Measurements from ENCODE around the gene CIBAR2.
A peak's percentile ranks its signal among the peaks of the same experiment; 100 is the strongest.

The CIBAR2 gene

GRCh38 chr16:85103114-85104079, 8.9 kb downstream of the CIBAR2 start:
- Histone ChIP-seq H3K79me2 (ENCODE audit: low read length) (no peaks in the 10 kb centered on the region), H2AFZ (ENCODE audit: low read depth, low read length) (no peak overlapping the region)
- no peak for TF ChIP-seq EZH2phosphoT487 (IDR thresholded peaks at IDR 0.05; ENCODE audit: low read depth)
- TF ChIP-seq, protein P1, sequence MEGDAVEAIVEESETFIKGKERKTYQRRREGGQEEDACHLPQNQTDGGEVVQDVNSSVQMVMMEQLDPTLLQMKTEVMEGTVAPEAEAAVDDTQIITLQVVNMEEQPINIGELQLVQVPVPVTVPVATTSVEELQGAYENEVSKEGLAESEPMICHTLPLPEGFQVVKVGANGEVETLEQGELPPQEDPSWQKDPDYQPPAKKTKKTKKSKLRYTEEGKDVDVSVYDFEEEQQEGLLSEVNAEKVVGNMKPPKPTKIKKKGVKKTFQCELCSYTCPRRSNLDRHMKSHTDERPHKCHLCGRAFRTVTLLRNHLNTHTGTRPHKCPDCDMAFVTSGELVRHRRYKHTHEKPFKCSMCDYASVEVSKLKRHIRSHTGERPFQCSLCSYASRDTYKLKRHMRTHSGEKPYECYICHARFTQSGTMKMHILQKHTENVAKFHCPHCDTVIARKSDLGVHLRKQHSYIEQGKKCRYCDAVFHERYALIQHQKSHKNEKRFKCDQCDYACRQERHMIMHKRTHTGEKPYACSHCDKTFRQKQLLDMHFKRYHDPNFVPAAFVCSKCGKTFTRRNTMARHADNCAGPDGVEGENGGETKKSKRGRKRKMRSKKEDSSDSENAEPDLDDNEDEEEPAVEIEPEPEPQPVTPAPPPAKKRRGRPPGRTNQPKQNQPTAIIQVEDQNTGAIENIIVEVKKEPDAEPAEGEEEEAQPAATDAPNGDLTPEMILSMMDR (IDR thresholded peaks at IDR 0.05; ENCODE audit: low read depth, low read length) = no peak

GRCh38 chr16:85101956-85102630, 10.2 kb downstream of the CIBAR2 start:
- no peaks in the 10 kb centered on the region for H3K79me2 ChIP-seq (ENCODE audit: low read length)
- H3K4me3 ChIP-seq (ENCODE audit: low read length) = no peak overlapping the region
- H4K20me1 ChIP-seq (ENCODE audit: insufficient read depth, low read length) = no peaks in the 10 kb centered on the region
- no peak for TF ChIP-seq EZH2phosphoT487 (IDR thresholded peaks at IDR 0.05; ENCODE audit: low read depth)
- TF ChIP-seq, protein P1 (IDR thresholded peaks at IDR 0.05; ENCODE audit: low read depth, low read length) = no peak
- no peak overlapping the region for H3K9ac ChIP-seq (ENCODE audit: low read length)
- H3K4me2 ChIP-seq (ENCODE audit: low read length) = no peak overlapping the region
- H3K27ac ChIP-seq (ENCODE audit: low read length) = no peak overlapping the region
- H3K36me3 ChIP-seq (replicated peaks; ENCODE audit: low read depth, low read length) = no peaks in the 10 kb centered on the region
- H3K27me3 ChIP-seq (ENCODE audit: low read depth, low read length) = peaks cover 18% of the 10 kb centered on the region
- H2AFZ ChIP-seq (ENCODE audit: low read depth, low read length) = no peak overlapping the region
- H3K9me3 ChIP-seq (ENCODE audit: insufficient read depth, low read length) = no peaks in the 10 kb centered on the region
- peaks cover 35% of the 10 kb centered on the region for H3K4me1 ChIP-seq (ENCODE audit: low read length)

More at GRCh38 chr16:85103114-85104079, 8.9 kb downstream of the CIBAR2 start:
- Histone ChIP-seq H3K4me2 (ENCODE audit: low read length) (peak overlapping the region; percentile 69), H4K20me1 (ENCODE audit: insufficient read depth, low read length) (no peaks in the 10 kb centered on the region), H3K4me3 (ENCODE audit: low read length) (peak overlapping the region; percentile 42), H3K27ac (ENCODE audit: low read length) (no peak overlapping the region), H3K27me3 (ENCODE audit: low read depth, low read length) (peaks cover 14% of the 10 kb centered on the region), H3K36me3 (replicated peaks; ENCODE audit: low read depth, low read length) (no peaks in the 10 kb centered on the region), H3K9me3 (ENCODE audit: insufficient read depth, low read length) (no peaks in the 10 kb centered on the region), H3K4me1 (ENCODE audit: low read length) (peaks cover 35% of the 10 kb centered on the region), H3K9ac (ENCODE audit: low read length) (peak overlapping the region; percentile 4; the same call in 1 of the 2 replicates)

DNA sequence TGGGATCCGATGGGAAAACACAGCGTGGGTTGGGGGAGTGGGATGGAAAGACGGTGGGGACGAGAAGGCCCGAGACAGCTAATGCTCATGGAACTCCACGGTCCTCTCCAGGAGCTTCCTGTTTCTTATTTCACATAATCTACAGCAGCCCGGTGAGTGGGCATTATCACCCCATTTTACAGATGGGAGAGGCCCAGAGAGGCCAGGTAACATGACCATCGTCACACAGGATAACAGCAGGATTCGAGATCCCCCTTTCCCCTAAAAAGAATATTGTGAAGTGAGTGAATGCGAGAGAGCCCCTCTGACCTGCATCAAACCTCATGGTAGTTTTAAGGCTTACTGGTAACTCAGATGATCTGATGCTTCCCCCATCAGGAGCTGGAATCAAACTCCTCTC, 12.0 kb downstream of the CIBAR2 start:
- H4K20me1 ChIP-seq (ENCODE audit: insufficient read depth, low read length) = no peaks in the 10 kb centered on the region
- no peak overlapping the region for H3K9ac ChIP-seq (ENCODE audit: low read length)
- H3K4me3 ChIP-seq (ENCODE audit: low read length) = no peak overlapping the region
- no peaks in the 10 kb centered on the region for H3K9me3 ChIP-seq (ENCODE audit: insufficient read depth, low read length)
- H3K4me1 ChIP-seq (ENCODE audit: low read length) = peaks cover 33% of the 10 kb centered on the region
- peaks cover 18% of the 10 kb centered on the region for H3K27me3 ChIP-seq (ENCODE audit: low read depth, low read length)
- H3K27ac ChIP-seq (ENCODE audit: low read length) = no peak overlapping the region
- H3K79me2 ChIP-seq (ENCODE audit: low read length) = no peaks in the 10 kb centered on the region
- no peak for TF ChIP-seq EZH2phosphoT487 (IDR thresholded peaks at IDR 0.05; ENCODE audit: low read depth)
- TF ChIP-seq, protein P1 (IDR thresholded peaks at IDR 0.05; ENCODE audit: low read depth, low read length) = no peak
- H3K36me3 ChIP-seq (replicated peaks; ENCODE audit: low read depth, low read length) = no peaks in the 10 kb centered on the region
- no peak overlapping the region for H3K4me2 ChIP-seq (ENCODE audit: low read length)
- no peak overlapping the region for H2AFZ ChIP-seq (ENCODE audit: low read depth, low read length)

DNA sequence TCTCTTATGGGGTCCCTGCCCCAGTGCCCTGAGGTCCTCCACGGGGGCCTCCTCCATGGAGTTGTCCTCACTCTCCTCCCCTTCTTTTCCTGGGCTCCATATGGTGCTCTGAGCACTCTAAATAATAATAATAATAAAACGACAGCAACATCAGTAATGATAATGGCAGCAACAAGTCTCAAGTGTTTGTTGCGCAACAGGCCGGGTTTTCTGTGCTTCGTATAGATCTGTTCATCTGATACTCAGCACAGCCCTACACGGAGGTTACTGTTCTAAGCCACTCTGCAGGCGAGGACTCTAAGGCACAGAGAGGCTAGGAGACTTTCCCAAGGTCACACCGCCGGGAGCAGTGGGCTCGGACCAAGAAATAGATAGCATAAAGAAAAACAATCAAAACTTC, 13.7 kb downstream of the CIBAR2 start:
- peaks cover 16% of the 10 kb centered on the region for H3K4me1 ChIP-seq (ENCODE audit: low read length)
- peaks cover 8% of the 10 kb centered on the region; the same call in 1 of the 2 replicates for H3K27me3 ChIP-seq (ENCODE audit: low read depth, low read length)
- H3K27ac ChIP-seq (ENCODE audit: low read length) = no peak overlapping the region
- H4K20me1 ChIP-seq (ENCODE audit: insufficient read depth, low read length) = no peaks in the 10 kb centered on the region
- no peak overlapping the region for H3K4me3 ChIP-seq (ENCODE audit: low read length)
- H3K4me2 ChIP-seq (ENCODE audit: low read length) = no peak overlapping the region
- no peak overlapping the region for H3K9ac ChIP-seq (ENCODE audit: low read length)
- H3K36me3 ChIP-seq (replicated peaks; ENCODE audit: low read depth, low read length) = no peaks in the 10 kb centered on the region
- H2AFZ ChIP-seq (ENCODE audit: low read depth, low read length) = no peak overlapping the region
- no peaks in the 10 kb centered on the region for H3K9me3 ChIP-seq (ENCODE audit: insufficient read depth, low read length)
- no peaks in the 10 kb centered on the region for H3K79me2 ChIP-seq (ENCODE audit: low read length)
- TF ChIP-seq EZH2phosphoT487 (IDR thresholded peaks at IDR 0.05; ENCODE audit: low read depth) = no peak
- TF ChIP-seq, protein P1 (IDR thresholded peaks at IDR 0.05; ENCODE audit: low read depth, low read length) = no peak

Data from OCI-LY3 (cell line).